HepG2 (cell line): ENCODE results near the gene PLD1. TPM values are rescaled to one million over a fixed set of nuclear protein-coding genes. Genes with fewer than 3 reads are reported as not detected.

Source experiments
- EP300 ChIP-seq, 3 experiments: sonication (generic) in 1 of 3; formaldehyde crosslinking in 1 of 3; IDR thresholded peaks; 2 replicates each; pipeline versions ENCODE4 v1.5.1 to v1.6.1; 2011 to 2020; ENCODE audit warnings: low read depth in 2 of 3, low read length in 2 of 3, borderline replicate concordance in 1 of 3, improper control_type of control experiment in 1 of 3, mild to moderate bottlenecking in 1 of 3, missing genetic modification reagents in 1 of 3, moderate library complexity in 1 of 3
- MBNL3 ChIP-seq: fragments of 250-450 bp; sonication (Bioruptor Pico); conservative IDR thresholded peaks from 2 replicates; pipeline ENCODE4 v1.8.0; 2022; ENCODE audit warnings: mild to moderate bottlenecking, inconsistent platforms
- MYPOP ChIP-seq: sonication (generic); formaldehyde crosslinking; IDR thresholded peaks from 2 replicates; pipeline ENCODE4 v1.8.1; 2023; ENCODE audit warnings: mild to moderate bottlenecking, moderate library complexity, missing genetic modification reagents
- NFYB ChIP-seq: sonication (generic); formaldehyde crosslinking; IDR thresholded peaks from 2 replicates; pipeline ENCODE4 v1.4.0; 2020; ENCODE audit warnings: missing genetic modification reagents
- NR2F2 ChIP-seq: IDR thresholded peaks from 2 replicates; pipeline ENCODE4 v1.6.1; 2012; ENCODE audit warnings: low read depth, inconsistent platforms, borderline replicate concordance
- ZBTB4 ChIP-seq: sonication (generic); formaldehyde crosslinking; IDR thresholded peaks from 2 replicates; pipeline ENCODE4 v1.4.0; 2020; ENCODE audit warnings: missing genetic modification reagents, mild to moderate bottlenecking, borderline replicate concordance
- ZNF101 ChIP-seq: sonication (generic); formaldehyde crosslinking; IDR thresholded peaks from 2 replicates; pipeline ENCODE4 v1.4.0; 2020; ENCODE audit warnings: mild to moderate bottlenecking, low read depth, missing genetic modification reagents, borderline replicate concordance
- ZNF274 ChIP-seq: sonication (generic); formaldehyde crosslinking; IDR thresholded peaks from 2 replicates; pipeline ENCODE4 v1.5.1; 2020; ENCODE audit warnings: mild to moderate bottlenecking, missing genetic modification reagents
- ZNF569 ChIP-seq: sonication (generic); formaldehyde crosslinking; IDR thresholded peaks from 2 replicates; pipeline ENCODE4 v1.5.0; 2020; ENCODE audit warnings: mild to moderate bottlenecking, missing genetic modification reagents, moderate library complexity, borderline replicate concordance
- ZNF589 ChIP-seq: sonication (generic); formaldehyde crosslinking; conservative IDR thresholded peaks from 2 replicates; pipeline ENCODE4 v1.8.0; 2022; ENCODE audit warnings: mild to moderate bottlenecking, moderate library complexity, missing genetic modification reagents
- polyA plus RNA-seq, 8 experiments: library from polyadenylated mRNA; depleted of rRNA in 3 of 8; stranded (reverse) in 7 of 8; unstranded in 1 of 8; fragments of >200 nt; fragmentation: Illumina TruSeq in 4 of 8; extraction: Trizol in 4 of 8; gene quantifications; 2 replicates each; pipeline versions ENCODE4 v1.2.1 to v1.2.3, GENCODE V29; 2011 to 2016; ENCODE audit warnings: low read depth in 4 of 8, missing spikeins in 1 of 8, mixed read lengths in 1 of 8; ENCODE audit not compliant: insufficient read depth in 1 of 8
- total RNA-seq, 5 experiments: library from RNA; depleted of rRNA; stranded (reverse); fragments of >200 nt; fragmentation: Illumina TruSeq; extraction: Trizol; gene quantifications; 2 replicates each; pipeline ENCODE4 v1.2.3, GENCODE V29; 2016; ENCODE audit warnings: low read depth in 1 of 5
- TF ChIP-seq, protein P1 (sequence below): sonication (generic); formaldehyde crosslinking; IDR thresholded peaks from 2 replicates; pipeline ENCODE4 v1.4.0; 2020; ENCODE audit warnings: mild to moderate bottlenecking, missing genetic modification reagents
- TF ChIP-seq, protein P2 (sequence below): sonication (generic); formaldehyde crosslinking; conservative IDR thresholded peaks from 2 replicates; pipeline ENCODE4 v1.4.0; 2020; ENCODE audit warnings: mild to moderate bottlenecking, missing genetic modification reagents, moderate library complexity

The PLD1 gene
- total and polyA plus RNA-seq, 2 of the 13 experiments (the other 11 are each of a cell fraction or from before 2014, with no cell fraction given): 27.1 to 59.4 TPM

GRCh38 chr3:171806200-171807128 is 3.8 kb downstream of the PLD1 start (continued):
- no peak for TF ChIP-seq NFYB (CRISPR knock-in tag)
- TF ChIP-seq, protein P1, sequence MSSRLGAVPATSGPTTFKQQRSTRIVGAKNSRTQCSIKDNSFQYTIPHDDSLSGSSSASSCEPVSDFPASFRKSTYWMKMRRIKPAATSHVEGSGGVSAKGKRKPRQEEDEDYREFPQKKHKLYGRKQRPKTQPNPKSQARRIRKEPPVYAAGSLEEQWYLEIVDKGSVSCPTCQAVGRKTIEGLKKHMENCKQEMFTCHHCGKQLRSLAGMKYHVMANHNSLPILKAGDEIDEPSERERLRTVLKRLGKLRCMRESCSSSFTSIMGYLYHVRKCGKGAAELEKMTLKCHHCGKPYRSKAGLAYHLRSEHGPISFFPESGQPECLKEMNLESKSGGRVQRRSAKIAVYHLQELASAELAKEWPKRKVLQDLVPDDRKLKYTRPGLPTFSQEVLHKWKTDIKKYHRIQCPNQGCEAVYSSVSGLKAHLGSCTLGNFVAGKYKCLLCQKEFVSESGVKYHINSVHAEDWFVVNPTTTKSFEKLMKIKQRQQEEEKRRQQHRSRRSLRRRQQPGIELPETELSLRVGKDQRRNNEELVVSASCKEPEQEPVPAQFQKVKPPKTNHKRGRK (CRISPR knock-in tag): no peak
- TF ChIP-seq EP300 (IDR thresholded peaks at IDR 0.05; ENCODE audit: low read depth in 2 of 2, low read length in 2 of 2): peak in 1 of 2 experiments; percentile 99; a peak in 3 of 4 replicates
- peak; percentile 95 for TF ChIP-seq EP300 (CRISPR knock-in tag; IDR thresholded peaks at IDR 0.05; ENCODE audit: borderline replicate concordance)
- peak; percentile 73; the same call in 1 of the 2 replicates for TF ChIP-seq MYPOP
- peak; percentile 82; the same call in 1 of the 2 replicates for TF ChIP-seq NR2F2
- TF ChIP-seq, protein P2, sequence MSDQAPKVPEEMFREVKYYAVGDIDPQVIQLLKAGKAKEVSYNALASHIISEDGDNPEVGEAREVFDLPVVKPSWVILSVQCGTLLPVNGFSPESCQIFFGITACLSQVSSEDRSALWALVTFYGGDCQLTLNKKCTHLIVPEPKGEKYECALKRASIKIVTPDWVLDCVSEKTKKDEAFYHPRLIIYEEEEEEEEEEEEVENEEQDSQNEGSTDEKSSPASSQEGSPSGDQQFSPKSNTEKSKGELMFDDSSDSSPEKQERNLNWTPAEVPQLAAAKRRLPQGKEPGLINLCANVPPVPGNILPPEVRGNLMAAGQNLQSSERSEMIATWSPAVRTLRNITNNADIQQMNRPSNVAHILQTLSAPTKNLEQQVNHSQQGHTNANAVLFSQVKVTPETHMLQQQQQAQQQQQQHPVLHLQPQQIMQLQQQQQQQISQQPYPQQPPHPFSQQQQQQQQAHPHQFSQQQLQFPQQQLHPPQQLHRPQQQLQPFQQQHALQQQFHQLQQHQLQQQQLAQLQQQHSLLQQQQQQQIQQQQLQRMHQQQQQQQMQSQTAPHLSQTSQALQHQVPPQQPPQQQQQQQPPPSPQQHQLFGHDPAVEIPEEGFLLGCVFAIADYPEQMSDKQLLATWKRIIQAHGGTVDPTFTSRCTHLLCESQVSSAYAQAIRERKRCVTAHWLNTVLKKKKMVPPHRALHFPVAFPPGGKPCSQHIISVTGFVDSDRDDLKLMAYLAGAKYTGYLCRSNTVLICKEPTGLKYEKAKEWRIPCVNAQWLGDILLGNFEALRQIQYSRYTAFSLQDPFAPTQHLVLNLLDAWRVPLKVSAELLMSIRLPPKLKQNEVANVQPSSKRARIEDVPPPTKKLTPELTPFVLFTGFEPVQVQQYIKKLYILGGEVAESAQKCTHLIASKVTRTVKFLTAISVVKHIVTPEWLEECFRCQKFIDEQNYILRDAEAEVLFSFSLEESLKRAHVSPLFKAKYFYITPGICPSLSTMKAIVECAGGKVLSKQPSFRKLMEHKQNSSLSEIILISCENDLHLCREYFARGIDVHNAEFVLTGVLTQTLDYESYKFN: peak; percentile 93
- TF ChIP-seq ZBTB4 (CRISPR knock-in tag): no peak
- no peak for TF ChIP-seq ZNF274 (CRISPR knock-in tag)
- 0 out of 2 replicates have a peak, but pooled peaks have one; percentile 74 for TF ChIP-seq ZNF589 (CRISPR knock-in tag)
- TF ChIP-seq MBNL3 (CRISPR knock-in tag): no peak
- no peak for TF ChIP-seq ZNF101
- TF ChIP-seq ZNF569 (CRISPR knock-in tag): no peak
